ENCODE results near the gene TPCN1.

Gene TPCN1

DNA sequence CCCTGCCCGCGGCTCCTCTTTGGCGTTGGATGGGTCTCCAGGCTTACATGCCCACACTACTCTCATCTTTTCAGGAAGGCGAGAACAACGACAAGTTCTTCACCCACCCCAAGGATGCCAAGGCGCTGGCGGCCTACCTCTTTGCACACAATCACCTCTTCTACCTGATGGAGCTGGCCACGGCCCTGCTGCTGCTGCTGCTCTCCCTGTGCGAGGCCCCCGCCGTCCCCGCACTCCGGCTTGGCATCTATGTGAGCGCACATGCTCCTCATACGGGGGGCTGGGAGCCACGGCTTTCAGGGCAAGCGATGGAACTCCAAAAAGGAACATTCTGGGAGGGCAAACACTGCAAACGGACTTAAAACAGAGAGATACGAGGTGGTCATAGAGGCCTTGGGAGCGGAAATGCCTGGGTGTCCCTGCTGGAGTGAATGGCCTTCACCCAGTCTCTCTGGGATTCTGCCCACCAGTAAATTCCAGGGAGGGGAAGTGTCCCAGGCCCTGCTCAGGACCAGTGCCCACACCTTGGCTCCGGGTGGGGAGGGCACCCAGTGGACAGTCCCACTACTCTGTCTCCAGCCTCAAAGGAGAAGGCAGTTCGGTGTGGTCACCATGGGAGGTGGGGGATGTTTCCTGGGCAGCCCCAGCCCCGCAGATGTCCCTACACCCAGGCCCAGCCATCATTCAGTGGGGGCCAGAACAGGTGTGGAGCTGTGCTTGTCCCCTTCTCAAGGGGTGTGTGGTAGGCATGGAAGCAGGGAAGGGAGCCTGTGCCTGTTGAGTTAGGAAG lies 45.0 kb downstream of the TPCN1 start:
- no peak for DNase-seq

DNA sequence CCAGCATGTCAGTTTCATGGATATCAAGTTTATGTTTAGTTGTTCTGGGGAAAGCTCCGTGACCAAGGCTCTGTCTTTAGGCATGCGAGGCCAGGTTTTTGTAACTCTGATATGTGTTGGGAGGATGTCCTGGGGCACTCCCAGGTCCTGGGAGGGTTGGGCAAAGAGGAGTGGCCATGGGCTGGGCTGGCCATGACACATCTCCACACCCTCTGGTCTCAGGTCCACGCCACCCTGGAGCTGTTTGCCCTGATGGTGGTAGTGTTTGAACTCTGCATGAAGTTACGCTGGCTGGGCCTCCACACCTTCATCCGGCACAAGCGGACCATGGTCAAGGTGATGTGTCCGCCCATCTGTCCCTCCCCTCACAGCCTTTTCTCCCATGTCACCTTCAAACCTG lies 46.4 kb downstream of the TPCN1 start:
- no peak for DNase-seq

- DNase-seq = no peak
Observed at GRCh38 chr12:113268136-113268535, 46.9 kb downstream of the TPCN1 start.

- DNase-seq = no peak
Observed at GRCh38 chr12:113268621-113269020, 47.4 kb downstream of the TPCN1 start.

GRCh38 chr12:113269257-113269943 lies 48.1 kb downstream of the TPCN1 start:
- no peak for DNase-seq

DNA sequence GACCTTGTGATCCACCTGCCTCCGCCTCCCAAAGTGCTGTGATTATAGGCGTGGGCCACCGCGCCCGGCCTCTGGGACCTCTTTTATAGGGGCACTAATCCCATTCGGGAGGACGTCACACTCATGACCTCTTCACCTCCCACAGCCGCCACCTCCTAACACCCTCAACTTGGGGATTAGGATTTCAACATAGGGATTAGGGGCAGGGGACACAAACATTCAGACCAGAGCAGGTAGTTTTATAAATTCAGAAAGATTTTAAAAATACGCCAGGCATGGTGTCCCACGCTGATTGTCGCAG lies 49.4 kb downstream of the TPCN1 start:
- no peak for DNase-seq

GRCh38 chr12:113271466-113271852 lies 50.2 kb downstream of the TPCN1 start:
- no peak for DNase-seq

DNA sequence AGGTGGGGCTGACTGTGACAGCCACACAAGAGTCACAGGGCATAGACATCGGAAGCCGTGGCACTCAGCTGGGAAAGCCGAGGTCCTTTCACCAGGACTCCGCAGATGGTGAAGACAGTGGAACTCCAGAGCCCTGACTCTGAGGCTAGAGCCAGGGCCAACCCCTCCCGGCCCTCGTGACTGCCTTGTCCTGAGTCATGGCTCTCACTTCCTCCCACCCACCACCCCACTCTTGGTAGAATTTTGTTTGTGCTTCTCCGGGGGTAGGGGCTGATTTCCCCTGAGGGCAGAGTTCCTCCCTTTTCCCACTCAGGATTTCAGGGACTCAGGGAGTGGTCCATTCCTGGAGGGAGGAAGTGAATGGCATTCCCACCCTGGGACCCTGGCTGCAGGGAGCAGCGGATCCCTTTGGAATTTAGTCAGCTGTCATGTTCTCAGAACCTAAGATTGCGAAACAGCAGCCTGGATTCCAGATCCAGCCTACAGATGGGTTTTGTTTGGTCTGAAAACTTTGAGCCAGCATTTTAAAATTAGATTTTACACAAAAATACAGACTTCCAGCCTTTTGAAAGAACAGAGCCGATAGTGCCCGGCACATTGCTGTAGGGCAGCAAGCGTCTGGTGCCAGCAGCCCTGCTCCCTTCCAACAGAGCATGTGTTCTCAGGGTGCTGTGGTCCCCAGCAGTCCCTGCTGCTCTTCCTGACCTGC lies 50.7 kb downstream of the TPCN1 start:
- no peak for DNase-seq

DNA sequence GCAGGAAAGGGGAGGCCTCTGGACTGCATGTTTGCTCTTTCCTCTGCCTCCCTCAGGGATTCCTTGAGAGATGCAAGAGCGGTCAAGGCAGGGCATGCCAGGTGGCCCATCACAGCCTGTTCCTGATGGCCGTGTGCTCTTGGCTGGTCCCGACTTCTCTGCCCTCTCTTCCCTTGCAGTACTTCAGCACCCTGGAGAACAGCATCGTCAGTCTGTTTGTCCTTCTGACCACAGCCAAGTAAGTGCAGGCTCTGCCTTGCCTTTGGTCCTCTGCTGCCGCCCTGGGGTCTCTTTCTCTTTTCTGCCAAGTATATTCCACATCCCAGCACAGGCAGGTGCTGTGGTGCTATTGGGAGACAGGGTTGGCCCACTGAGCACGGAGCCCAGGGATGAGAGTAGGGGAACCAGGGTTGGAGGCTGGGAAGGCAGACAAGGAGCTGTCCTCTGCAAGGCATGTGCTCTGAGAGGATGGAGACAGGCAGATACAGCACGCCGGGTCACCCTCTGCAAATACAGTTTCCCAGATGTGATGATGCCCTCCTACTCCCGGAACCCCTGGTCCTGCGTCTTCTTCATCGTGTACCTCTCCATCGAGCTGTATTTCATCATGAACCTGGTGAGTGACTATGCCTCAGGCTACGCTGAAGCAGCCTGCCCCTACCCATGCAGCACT lies 51.9 kb downstream of the TPCN1 start:
- DNase-seq = no peak

GRCh38 chr12:113274848-113275247 lies 53.6 kb downstream of the TPCN1 start:
- DNase-seq = no peak

- no peak for DNase-seq
Observed at GRCh38 chr12:113276306-113276705, 55.0 kb downstream of the TPCN1 start.

GRCh38 chr12:113276946-113277500 lies 55.8 kb downstream of the TPCN1 start:
- DNase-seq = no peak

DNA sequence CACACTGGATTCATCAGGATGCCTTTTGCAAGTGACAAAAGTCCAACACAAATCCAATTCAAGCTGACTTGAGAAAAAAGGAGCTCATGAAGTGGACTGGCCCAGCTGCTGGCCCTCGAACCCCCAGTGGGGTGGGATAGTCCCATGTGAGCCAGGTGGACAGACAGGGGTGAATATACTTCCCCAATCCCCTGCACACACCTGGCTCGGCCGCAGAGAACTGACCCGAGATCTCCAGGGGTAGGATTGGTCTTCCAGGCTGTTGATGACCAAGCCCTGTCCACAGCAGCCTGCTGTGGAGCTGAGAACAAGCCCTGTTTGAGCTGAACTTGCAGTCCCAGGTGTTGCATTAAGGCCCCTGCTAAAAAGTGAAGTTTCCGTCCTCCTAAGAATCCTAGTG lies 56.2 kb downstream of the TPCN1 start:
- no peak for DNase-seq

- no peak for DNase-seq
Observed at GRCh38 chr12:113278141-113278540, 56.9 kb downstream of the TPCN1 start.

- no peak for DNase-seq
Observed at GRCh38 chr12:113278633-113279032, 57.4 kb downstream of the TPCN1 start.

DNA sequence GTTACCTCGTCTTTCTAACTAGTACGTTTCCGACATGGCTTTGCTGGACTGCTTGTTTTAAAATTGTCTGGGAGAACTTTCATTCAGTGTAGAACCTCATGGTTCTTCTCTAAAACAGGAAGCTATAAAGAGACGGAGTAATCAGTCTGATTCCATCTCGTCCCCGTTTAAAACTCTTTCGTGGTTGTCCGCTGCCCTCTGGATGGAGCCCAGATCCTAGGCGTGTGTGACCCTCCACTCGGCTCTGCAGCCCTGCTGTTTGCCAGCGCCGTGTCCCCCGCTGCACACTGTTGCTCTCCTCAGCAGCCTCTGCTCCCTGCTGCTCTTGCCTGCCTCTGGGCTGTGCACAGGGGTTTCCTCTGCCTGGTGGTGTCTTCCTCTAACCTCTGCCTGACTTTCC lies 63.5 kb downstream of the TPCN1 start:
- DNase-seq = no peak

DNA sequence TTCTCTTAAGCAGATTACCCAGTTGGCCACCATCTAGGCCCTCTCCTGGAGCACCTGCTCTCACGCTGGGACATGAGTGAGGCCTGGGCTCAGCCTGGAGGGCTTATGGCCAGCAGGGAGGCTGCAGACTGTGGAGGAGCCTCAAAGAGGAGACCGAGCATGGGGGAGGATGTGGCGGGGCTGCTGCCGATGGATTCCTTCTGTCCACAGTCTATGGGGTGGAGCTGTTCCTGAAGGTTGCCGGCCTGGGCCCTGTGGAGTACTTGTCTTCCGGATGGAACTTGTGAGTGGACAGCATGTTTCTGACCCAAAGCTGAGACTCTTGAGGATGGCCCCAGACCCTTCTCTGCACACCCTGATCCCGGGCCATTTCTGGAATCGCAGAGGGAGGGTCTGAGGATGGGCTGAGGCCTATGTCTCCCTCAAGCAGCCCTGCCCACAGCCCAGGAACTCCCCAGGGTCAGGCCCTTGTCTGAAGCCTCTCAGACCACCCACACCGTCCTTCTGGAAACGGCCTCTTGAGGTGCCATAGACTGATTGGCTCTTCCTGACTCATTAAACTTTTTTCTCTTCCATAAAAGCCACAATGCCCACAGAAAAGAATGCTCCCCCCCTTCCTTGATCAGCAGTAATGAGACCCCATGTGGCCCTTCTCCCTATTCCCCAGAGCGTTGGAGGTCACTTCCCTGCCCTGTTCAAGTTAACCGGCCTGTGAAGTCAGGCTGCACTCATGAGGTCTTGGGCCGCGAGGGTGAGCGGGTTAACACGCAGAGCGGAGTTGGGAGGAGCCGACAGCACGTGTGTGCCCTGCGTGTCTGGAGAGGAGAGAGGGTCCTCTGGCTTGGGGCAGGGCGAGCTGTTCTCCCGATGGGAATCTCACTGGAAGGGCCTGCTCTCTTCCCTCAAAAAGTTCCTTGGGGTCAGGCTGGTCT lies 64.7 kb downstream of the TPCN1 start:
- no peak for DNase-seq

DNA sequence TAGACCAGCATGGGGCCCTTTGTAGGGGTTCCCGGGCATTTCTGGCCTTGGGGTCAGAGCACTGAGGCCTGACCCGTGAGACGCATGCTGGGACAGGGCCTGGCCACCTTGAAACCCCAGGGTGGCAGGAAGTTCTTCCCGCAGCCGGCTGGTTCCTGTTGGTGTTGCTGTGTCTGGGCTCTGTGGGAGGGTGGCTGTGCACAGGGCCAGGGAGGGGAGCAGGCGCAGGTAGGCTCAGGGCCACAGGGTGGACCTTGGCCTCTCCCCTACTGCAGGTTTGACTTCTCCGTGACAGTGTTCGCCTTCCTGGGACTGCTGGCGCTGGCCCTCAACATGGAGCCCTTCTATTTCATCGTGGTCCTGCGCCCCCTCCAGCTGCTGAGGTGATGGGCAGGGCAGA lies 65.4 kb downstream of the TPCN1 start:
- DNase-seq = no peak

GRCh38 chr12:113287146-113287898 lies 66.1 kb downstream of the TPCN1 start:
- DNase-seq = no peak

- no peak for DNase-seq
Observed at GRCh38 chr12:113287899-113288282, 66.6 kb downstream of the TPCN1 start.

GRCh38 chr12:113289361-113289760 lies 68.1 kb downstream of the TPCN1 start:
- no peak for DNase-seq
